Transverse colon (tissue), 4 donors: ENCODE measurements around the gene ADGRB3. TPM values are rescaled to one million over a fixed set of nuclear protein-coding genes. Genes with fewer than 3 reads are reported as not detected.

Experiments used
- DNase-seq: peaks from one replicate; pipeline ENCODE4 v3.0.0-alpha.2; 2019
- H3K27ac ChIP-seq, 4 donors: fragments of 200-600 bp; sonication (generic); 2 replicates each; pipeline ENCODE4 v1.5.1; 2016 to 2018; ENCODE audit warnings: inconsistent platforms in 4 of 4
- H3K27me3 ChIP-seq: fragments of 200-600 bp; sonication (generic); 2 replicates; pipeline ENCODE4 v1.5.1; 2017; ENCODE audit warnings: inconsistent platforms
- H3K36me3 ChIP-seq, 4 donors: fragments of 200-600 bp; sonication (generic); 2 replicates each; pipeline ENCODE4 v1.5.1; 2017 to 2019; ENCODE audit warnings: inconsistent platforms in 4 of 4
- H3K4me1 ChIP-seq, 4 donors: fragments of 200-600 bp; sonication (generic); 2 replicates each; pipeline ENCODE4 v1.5.1; 2017 to 2020; ENCODE audit warnings: inconsistent platforms in 4 of 4
- H3K4me3 ChIP-seq, 4 donors: fragments of 200-600 bp; sonication (generic); 1 replicate in 1 of 4; 2 replicates in 3 of 4; pipeline versions ENCODE4 v1.5.1 to v1.6.1; 2017 to 2019; ENCODE audit warnings: inconsistent platforms in 4 of 4
- H3K9me3 ChIP-seq, 2 donors: fragments of 200-600 bp; sonication (generic); 2 replicates each; pipeline ENCODE4 v1.5.1; 2017 to 2019; ENCODE audit warnings: inconsistent platforms in 2 of 2
- CTCF ChIP-seq, 5 experiments: fragments of 200-600 bp in 3 of 5; fragments of 450-650 bp in 2 of 5; sonication (generic) in 3 of 5; IDR thresholded peaks; 1 replicate in 2 of 5; 2 replicates in 3 of 5; pipeline ENCODE4 v1.5.1; 2016 to 2017; ENCODE audit warnings: antibody characterized with exemption in 5 of 5, inconsistent platforms in 3 of 5, mild to moderate bottlenecking in 2 of 5, moderate library complexity in 1 of 5
- EP300 ChIP-seq: sonication (generic); formaldehyde crosslinking; IDR thresholded peaks from one replicate; pipeline ENCODE4 v1.6.1; 2017; ENCODE audit warnings: antibody characterized with exemption, low read depth
- POLR2A ChIP-seq: fragments of 450-650 bp; IDR thresholded peaks from one replicate; pipeline ENCODE4 v1.6.1; 2016; ENCODE audit warnings: antibody characterized with exemption, mild to moderate bottlenecking, moderate library complexity
- POLR2AphosphoS5 ChIP-seq, 3 donors: sonication (generic); formaldehyde crosslinking; IDR thresholded peaks; one replicate each; pipeline ENCODE4 v1.6.1; 2016; ENCODE audit warnings: antibody characterized with exemption in 3 of 3
- WGBS, 2 donors: methylation state at CpG; one replicate each; pipeline ENCODE4 v1.1.5; 2018; ENCODE audit warnings: low coverage in 1 of 2; 5-methylcytosine and 5-hydroxymethylcytosine counted together
- in situ Hi-C, 4 donors: fragments of 200-750 bp; cut with MboI; loops; one replicate each; pipeline versions ENCODE4 v1.15.0 to v1.15.1; 2017; ENCODE audit warnings: low sequenced_read_pairs in 3 of 4, low pct_ligation_motif_present in 1 of 4, low pct_unique_long_range_greater_than_20kb in 1 of 4
- intact Hi-C: fragments of 100-400 bp; cut with DNase I; formaldehyde crosslinking; loops from one replicate; pipeline ENCODE4 v1.15.1; 2023; ENCODE audit warnings: low total_unique reads
- total RNA-seq, 4 donors: library from RNA; depleted of rRNA; stranded (reverse); fragments of >200 nt; gene quantifications; one replicate each; pipeline ENCODE4 v1.1.0, GENCODE V29; 2016

Gene ADGRB3
- total RNA-seq, 4 donors from 2014 or later = 0.37 to 20.5 (median 2.2) TPM

GRCh38 chr6:69339163-69339550 is 704.1 kb downstream of the ADGRB3 start:
- 77 to 82% methylated on average over 3 to 6 of the region's 6 CpGs for WGBS, 2 donors
- Histone ChIP-seq H3K27me3 (no peaks in the 10 kb centered on the region), H3K27ac (no peak overlapping the region), H3K4me1 (no peaks in the 10 kb centered on the region), H3K4me3 (no peak overlapping the region), H3K9me3 (no peaks in the 10 kb centered on the region), H3K36me3 (no peaks in the 10 kb centered on the region)
- TF ChIP-seq CTCF (IDR thresholded peaks at IDR 0.05) (no peak), EP300 (no peak), POLR2AphosphoS5 (IDR thresholded peaks at IDR 0.05) (no peak), POLR2A (no peak)
- intact Hi-C loops (no loop called here), in situ Hi-C loops (no loop called here)
- no peak for DNase-seq

DNA sequence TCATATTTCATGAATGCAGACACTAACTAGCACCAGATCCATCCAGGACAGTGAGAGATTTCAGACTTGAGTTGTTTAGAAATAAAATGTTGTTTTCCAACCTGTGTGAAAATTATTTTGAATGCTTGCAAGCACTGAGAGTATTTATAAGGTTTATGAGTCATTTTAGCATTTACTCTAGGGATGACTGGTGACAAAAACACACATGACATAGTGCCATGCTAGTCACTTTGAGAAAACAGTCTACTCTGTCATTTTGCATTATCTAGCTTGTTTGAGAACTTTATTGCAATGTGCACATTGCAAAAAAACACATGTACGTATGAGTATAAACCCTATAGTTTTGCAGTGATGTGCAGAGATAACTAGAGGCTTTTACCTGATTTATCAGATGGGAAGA is 705.1 kb downstream of the ADGRB3 start:
- no peaks in the 10 kb centered on the region for H3K4me1 ChIP-seq
- no peaks in the 10 kb centered on the region for H3K27me3 ChIP-seq
- in situ Hi-C loops (no loop called here), intact Hi-C loops (no loop called here)
- WGBS, 2 donors = 76 to 100% methylated on average over 1 of the region's 1 CpG
- H3K36me3 ChIP-seq = no peaks in the 10 kb centered on the region
- H3K27ac ChIP-seq = no peak overlapping the region
- H3K4me3 ChIP-seq = no peak overlapping the region
- TF ChIP-seq CTCF (IDR thresholded peaks at IDR 0.05) (no peak), POLR2A (no peak), POLR2AphosphoS5 (IDR thresholded peaks at IDR 0.05) (no peak), EP300 (no peak)
- H3K9me3 ChIP-seq = no peaks in the 10 kb centered on the region
- DNase-seq = no peak

DNA sequence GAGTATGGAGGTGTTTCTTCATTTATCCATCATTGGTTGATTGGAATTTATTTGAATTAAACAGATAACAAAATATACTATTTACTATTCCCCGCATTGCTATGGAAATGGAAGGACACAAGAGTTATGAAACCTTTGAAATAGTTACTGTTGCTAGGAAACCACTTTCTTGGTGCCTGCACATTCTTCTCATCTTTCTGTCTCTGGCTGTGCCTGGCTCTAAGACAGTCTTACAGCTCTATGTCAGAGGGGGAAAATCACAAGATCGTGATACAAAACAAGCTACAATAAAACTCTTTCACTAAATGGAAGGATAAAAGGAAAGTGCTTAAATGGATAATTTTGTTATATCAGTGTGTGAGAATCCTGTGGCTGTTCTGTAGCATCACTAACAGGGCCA is 708.8 kb downstream of the ADGRB3 start:
- no peaks in the 10 kb centered on the region for H3K36me3 ChIP-seq
- H3K4me1 ChIP-seq = no peaks in the 10 kb centered on the region
- no peak for TF ChIP-seq POLR2AphosphoS5 (IDR thresholded peaks at IDR 0.05)
- TF ChIP-seq POLR2A = no peak
- TF ChIP-seq CTCF (IDR thresholded peaks at IDR 0.05) = no peak
- no peak for TF ChIP-seq EP300
- WGBS, 2 donors = 45 to 49% methylated on average over 2 of the region's 2 CpGs
- no peak overlapping the region for H3K27ac ChIP-seq
- no peaks in the 10 kb centered on the region for H3K9me3 ChIP-seq
- in situ Hi-C loops = no loop called here
- intact Hi-C loops = no loop called here
- no peaks in the 10 kb centered on the region for H3K27me3 ChIP-seq
- no peak overlapping the region for H3K4me3 ChIP-seq
- no peak for DNase-seq

DNA sequence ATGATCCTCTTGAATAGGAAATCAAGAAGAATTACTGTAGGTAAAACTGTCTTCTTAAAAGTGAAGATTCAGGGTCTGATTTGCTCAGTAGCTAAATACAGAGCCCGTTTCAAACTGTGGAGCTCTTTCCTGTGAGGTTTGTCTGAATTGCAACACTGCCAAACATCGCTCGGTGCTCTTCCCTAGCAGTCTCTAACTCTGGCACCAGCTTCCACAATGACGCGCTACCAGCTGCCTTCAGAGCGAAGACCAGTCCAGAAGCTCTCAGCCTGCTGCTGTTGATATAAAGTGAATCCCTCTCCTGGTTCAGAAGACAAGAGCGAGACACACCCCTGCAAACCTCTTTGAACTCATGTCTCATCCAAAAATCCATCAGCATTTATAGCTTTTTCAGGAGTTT is 714.7 kb downstream of the ADGRB3 start:
- Histone ChIP-seq H3K4me1 (no peaks in the 10 kb centered on the region), H3K27me3 (no peaks in the 10 kb centered on the region), H3K36me3 (no peaks in the 10 kb centered on the region), H3K27ac (no peak overlapping the region), H3K9me3 (no peaks in the 10 kb centered on the region), H3K4me3 (no peak overlapping the region)
- in situ Hi-C loops = no loop called here
- 53 to 72% methylated on average over 7 of the region's 7 CpGs for WGBS, 2 donors
- TF ChIP-seq POLR2AphosphoS5 (IDR thresholded peaks at IDR 0.05) (no peak), CTCF (IDR thresholded peaks at IDR 0.05) (no peak), EP300 (no peak), POLR2A (no peak)
- no peak for DNase-seq
- intact Hi-C loops = no loop called here
